Measurements from ENCODE around the gene BMAL2.

The BMAL2 gene

GRCh38 chr12:27316947-27317346 is 15.7 kb upstream of the BMAL2 start:
- H3K27ac ChIP-seq: no peak overlapping the region
- no peak for DNase-seq (ENCODE audit: low read depth, low spot score)

GRCh38 chr12:27319409-27319808 is 13.2 kb upstream of the BMAL2 start:
- no peak for DNase-seq (ENCODE audit: low read depth, low spot score)

GRCh38 chr12:27319848-27320247 is 12.8 kb upstream of the BMAL2 start:
- H3K27ac ChIP-seq: peak overlapping the region; percentile 31

More at GRCh38 chr12:27319409-27319808, 13.2 kb upstream of the BMAL2 start:
- H3K27ac ChIP-seq: peak overlapping the region; percentile 31

GRCh38 chr12:27324530-27324929 is 8.1 kb upstream of the BMAL2 start:
- DNase-seq (ENCODE audit: low read depth, low spot score): no peak

More at GRCh38 chr12:27319848-27320247, 12.8 kb upstream of the BMAL2 start:
- no peak for DNase-seq (ENCODE audit: low read depth, low spot score)

GRCh38 chr12:27330846-27331245 is 1.8 kb upstream of the BMAL2 start:
- H3K27ac ChIP-seq: peak overlapping the region; percentile 97
- no peak for DNase-seq (ENCODE audit: low read depth, low spot score)

More at GRCh38 chr12:27324530-27324929, 8.1 kb upstream of the BMAL2 start:
- no peak overlapping the region for H3K27ac ChIP-seq

DNA sequence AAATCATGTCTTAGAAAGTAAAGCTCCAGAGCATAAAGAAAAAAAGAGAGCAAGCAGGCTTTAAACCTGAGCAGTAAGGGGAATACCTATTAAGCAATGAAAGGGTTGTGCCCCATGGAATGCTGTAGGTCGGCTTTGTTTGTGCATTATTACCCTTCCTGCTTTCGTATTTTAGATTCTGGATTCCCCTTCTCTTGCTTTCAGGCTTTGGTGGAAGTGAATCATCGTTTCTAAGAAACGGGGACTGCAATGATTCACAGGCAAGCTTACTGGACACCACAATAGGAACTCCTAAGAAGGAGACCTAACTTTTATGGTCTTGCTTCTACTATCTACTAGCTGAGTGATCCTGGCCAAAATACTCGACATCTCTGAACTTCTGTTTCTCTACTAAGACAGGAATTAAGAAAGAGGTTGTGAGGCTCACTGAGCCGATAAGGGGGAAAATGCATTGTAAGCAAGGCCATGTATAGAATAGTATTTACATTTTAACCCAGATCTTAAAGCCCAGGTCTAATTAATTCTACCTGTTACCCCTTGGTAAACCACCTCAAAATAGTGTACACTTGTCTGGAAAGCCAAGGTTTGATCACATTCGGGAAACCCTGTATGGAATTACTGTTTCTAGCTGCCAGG is 1.2 kb upstream of the BMAL2 start:
- DNase-seq (ENCODE audit: low read depth, low spot score): peak; percentile 97

GRCh38 chr12:27331927-27332324 is 710 bp upstream of the BMAL2 start:
- no peak for DNase-seq (ENCODE audit: low read depth, low spot score)
- peak overlapping the region; percentile 97 for H3K27ac ChIP-seq

More for the DNA sequence above, 1.2 kb upstream of the BMAL2 start:
- H3K27ac ChIP-seq: peak overlapping the region; percentile 97

DNA sequence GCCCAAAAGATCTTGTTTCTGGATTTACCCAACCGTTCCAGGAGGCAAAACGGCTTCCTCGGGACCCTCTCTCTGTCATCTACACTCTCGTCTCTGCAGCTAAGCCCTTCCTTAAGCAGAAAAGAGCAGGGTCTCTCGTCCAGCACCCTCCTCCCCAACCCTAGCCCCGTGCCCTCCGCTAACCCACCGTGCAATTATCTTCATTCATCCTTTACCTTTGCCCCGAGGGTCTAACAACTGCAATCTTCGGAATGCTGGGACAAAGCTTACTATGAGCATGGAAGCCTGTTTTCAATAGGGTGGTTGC is 276 bp upstream of the BMAL2 start:
- DNase-seq (ENCODE audit: low read depth, low spot score): no peak
- H3K27ac ChIP-seq: peak overlapping the region; percentile 97

DNA sequence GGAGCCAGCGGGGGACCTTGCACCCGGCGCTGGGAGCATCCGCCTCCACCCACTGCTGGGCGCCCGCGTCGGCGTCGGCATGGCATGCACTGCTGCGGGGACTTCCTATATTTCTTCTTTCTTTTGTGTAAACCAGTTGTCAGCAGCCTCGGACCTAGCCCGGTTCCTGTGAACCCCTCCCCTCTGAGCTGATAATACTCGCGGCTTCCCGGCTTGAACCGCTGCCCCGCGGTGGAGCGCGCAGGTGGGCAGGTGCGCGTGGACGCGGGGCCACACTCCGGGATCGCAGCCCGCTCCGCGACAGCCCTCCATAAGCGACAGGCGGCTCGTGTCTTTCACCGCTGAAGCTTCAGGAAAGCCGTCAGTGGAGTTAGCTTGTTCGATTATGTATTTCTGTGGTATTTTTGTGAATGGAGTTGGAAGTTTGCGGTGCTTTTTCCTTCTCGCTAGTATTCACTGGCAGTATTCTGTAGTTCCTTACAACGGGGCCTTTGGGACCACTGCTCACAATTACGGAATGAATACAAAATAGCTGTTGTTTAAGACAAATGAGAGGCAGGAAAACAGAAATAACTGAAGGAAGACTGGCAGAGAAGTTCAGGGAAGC is 870 bp downstream of the BMAL2 start:
- DNase-seq (ENCODE audit: low read depth, low spot score): no peak
- H3K27ac ChIP-seq: peak overlapping the region; percentile 97

DNA sequence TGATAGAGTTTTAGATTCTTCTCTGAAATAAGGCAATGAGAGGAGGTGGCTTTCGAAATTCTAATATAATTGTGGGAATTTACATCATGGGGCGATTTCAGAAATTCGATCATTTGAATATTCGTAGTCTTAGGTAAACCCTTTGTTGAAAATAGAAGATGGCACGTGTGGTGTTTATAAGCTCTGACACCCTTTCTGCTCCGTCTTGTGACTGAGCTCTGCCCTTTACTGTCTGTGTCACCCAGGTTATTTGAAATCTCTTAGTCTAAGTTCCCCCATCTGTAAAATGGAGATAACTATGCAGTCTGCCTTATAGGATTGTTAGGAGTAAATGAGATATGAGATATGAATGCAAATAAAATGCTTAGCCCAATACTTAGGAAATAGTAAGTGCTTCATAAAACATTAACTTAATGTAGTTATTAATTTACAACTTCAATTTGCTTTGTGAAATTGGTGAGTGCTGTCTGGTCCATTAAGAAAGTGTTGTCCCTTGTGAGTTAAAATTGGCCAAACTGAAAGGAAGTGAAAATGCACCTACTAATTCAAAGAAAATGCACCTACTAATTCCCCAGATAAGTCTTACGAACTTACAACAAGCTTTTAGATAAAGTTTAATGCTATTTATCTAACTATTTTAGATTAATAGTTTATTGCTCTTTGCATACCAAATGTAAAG is 1.5 kb downstream of the BMAL2 start:
- no peak for DNase-seq (ENCODE audit: low read depth, low spot score)
- peak overlapping the region; percentile 97 for H3K27ac ChIP-seq

- no peak for DNase-seq (ENCODE audit: low read depth, low spot score)
- H3K27ac ChIP-seq: peak overlapping the region; percentile 97
Measured at GRCh38 chr12:27334721-27335082, 2.1 kb downstream of the BMAL2 start.

DNA sequence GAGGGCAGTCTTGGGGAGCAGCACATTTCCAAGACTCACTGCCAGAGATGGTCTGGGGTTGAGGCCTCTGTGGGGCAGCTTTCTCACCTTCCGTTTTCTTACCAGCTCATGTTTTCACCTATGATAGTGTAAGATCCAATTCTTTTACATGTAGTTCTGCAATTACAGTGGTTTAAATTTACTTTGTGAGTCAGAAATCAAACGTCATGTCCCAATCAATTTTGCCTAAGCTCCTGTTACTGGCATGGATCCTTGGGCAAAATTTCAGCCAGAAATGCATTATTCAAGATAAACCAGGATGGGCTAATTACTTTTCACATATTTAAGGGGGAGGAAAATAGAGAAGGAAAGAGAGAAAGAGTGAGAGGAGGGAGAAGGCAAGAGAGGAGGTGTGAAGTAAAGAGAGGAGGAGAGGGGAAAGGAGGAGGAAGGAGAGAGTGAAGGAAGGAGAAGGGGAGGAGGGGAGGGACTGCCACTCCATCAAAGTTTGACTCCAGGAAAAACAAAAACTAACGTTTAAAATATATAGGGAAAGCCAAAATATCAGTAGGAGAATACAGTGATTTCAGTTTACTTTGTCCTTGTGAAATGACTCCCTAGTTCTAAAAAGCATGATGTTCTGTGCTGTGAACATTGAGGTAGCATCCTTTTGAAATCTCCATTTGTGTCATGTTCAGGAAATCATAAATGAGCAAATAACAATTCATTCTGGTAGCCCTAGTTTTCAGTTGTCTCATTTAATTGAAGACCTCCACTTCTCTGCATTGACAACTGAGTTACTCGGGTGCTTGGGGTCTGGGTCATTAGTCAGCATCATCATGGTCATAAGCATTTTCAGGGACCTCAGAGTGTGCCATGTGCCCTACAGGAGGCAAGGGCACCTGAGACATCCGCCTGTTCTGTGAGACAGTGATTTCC is 3.0 kb downstream of the BMAL2 start:
- peak overlapping the region; percentile 97 for H3K27ac ChIP-seq

GRCh38 chr12:27336282-27336653 is 3.6 kb downstream of the BMAL2 start:
- peak overlapping the region; percentile 97 for H3K27ac ChIP-seq
- DNase-seq (ENCODE audit: low read depth, low spot score): peak; percentile 87

More for the DNA sequence above, 3.0 kb downstream of the BMAL2 start:
- no peak for DNase-seq (ENCODE audit: low read depth, low spot score)

- peak overlapping the region; percentile 97 for H3K27ac ChIP-seq
- no peak for DNase-seq (ENCODE audit: low read depth, low spot score)
Measured at GRCh38 chr12:27337376-27337775, 4.7 kb downstream of the BMAL2 start.

GRCh38 chr12:27338473-27338872 is 5.8 kb downstream of the BMAL2 start:
- H3K27ac ChIP-seq: peak overlapping the region; percentile 97
- no peak for DNase-seq (ENCODE audit: low read depth, low spot score)

DNA sequence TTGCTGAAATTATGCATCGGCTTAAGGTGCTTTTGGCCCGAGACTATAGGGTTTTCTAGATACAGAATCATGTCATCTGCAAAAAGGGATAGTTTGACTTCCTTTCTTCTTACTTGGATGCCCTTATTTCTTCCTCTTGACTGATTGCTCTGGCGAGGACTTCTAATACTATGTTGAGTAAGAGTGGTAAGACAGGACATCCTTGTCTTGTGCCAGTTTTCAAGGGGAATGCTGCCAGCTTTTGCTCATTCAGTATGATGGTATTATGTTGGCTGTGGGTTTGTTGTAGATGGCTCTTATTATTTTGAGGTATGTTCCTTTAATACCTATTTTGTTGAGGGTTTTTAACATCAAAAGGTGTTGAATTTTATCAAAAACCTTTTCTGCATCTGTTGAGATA is 8.3 kb downstream of the BMAL2 start:
- H3K27ac ChIP-seq: peak overlapping the region; percentile 97
- DNase-seq (ENCODE audit: low read depth, low spot score): no peak

- H3K27ac ChIP-seq: peak overlapping the region; percentile 97
- no peak for DNase-seq (ENCODE audit: low read depth, low spot score)
Measured at GRCh38 chr12:27342536-27342935, 9.9 kb downstream of the BMAL2 start.

- peak overlapping the region; percentile 97 for H3K27ac ChIP-seq
- peak; percentile 88 for DNase-seq (ENCODE audit: low read depth, low spot score)
Measured at GRCh38 chr12:27343255-27344000, 10.8 kb downstream of the BMAL2 start.

- peak; percentile 76 for DNase-seq (ENCODE audit: low read depth, low spot score)
- H3K27ac ChIP-seq: peak overlapping the region; percentile 97
Measured at GRCh38 chr12:27344246-27344645, 11.6 kb downstream of the BMAL2 start.

- no peak for DNase-seq (ENCODE audit: low read depth, low spot score)
- H3K27ac ChIP-seq: peak overlapping the region; percentile 97
Measured at GRCh38 chr12:27344760-27345159, 12.1 kb downstream of the BMAL2 start.

All from epithelial cell of prostate (primary cell).